ENCODE measurements around the gene SLIT3. TPM values are rescaled to one million over a fixed set of nuclear protein-coding genes. Genes with fewer than 3 reads are reported as not detected.

SLIT3 gene
- total RNA-seq, 3 donors from 2014 or later: 30.7 to 103 (median 54.1) TPM

- no peak for DNase-seq (ENCODE audit: low spot score in 2 of 2)
- no peak overlapping the region for H3K27ac ChIP-seq
- no peaks in the 10 kb centered on the region for H3K9me3 ChIP-seq
- no peaks in the 10 kb centered on the region for H3K4me1 ChIP-seq
- H3K36me3 ChIP-seq: no peaks in the 10 kb centered on the region
- H3K4me3 ChIP-seq: no peak overlapping the region
- no peaks in the 10 kb centered on the region for H3K27me3 ChIP-seq
- intact Hi-C loops (cut with DNase I; ENCODE audit: low total_unique reads): no loop called here
- TF ChIP-seq POLR2A (IDR thresholded peaks at IDR 0.05): no peak
- TF ChIP-seq POLR2AphosphoS5 (IDR thresholded peaks at IDR 0.05): no peak
Measured at GRCh38 chr5:168940712-168941111, 360.2 kb downstream of the SLIT3 start.

GRCh38 chr5:168939887-168940544 is 360.9 kb downstream of the SLIT3 start:
- no peak for TF ChIP-seq CTCF (IDR thresholded peaks at IDR 0.05)
- no peak for TF ChIP-seq POLR2AphosphoS5 (IDR thresholded peaks at IDR 0.05)
- TF ChIP-seq POLR2A (IDR thresholded peaks at IDR 0.05): no peak
- Histone ChIP-seq H3K4me3 (no peak overlapping the region), H3K27ac (no peak overlapping the region), H3K9me3 (no peaks in the 10 kb centered on the region), H3K27me3 (no peaks in the 10 kb centered on the region), H3K4me1 (no peaks in the 10 kb centered on the region), H3K36me3 (no peaks in the 10 kb centered on the region)
- no peak for DNase-seq (ENCODE audit: low spot score in 2 of 2)
- intact Hi-C loops (cut with DNase I; ENCODE audit: low total_unique reads): no loop called here

- Histone ChIP-seq H3K4me3 (no peak overlapping the region), H3K27ac (no peak overlapping the region), H3K36me3 (no peaks in the 10 kb centered on the region), H3K27me3 (no peaks in the 10 kb centered on the region), H3K9me3 (no peaks in the 10 kb centered on the region), H3K4me1 (no peaks in the 10 kb centered on the region)
- DNase-seq (ENCODE audit: low spot score in 2 of 2): no peak
- intact Hi-C loops (cut with DNase I; ENCODE audit: low total_unique reads): no loop called here
- TF ChIP-seq POLR2AphosphoS5 (IDR thresholded peaks at IDR 0.05): no peak
- no peak for TF ChIP-seq CTCF (IDR thresholded peaks at IDR 0.05)
- no peak for TF ChIP-seq POLR2A (IDR thresholded peaks at IDR 0.05)
Measured at GRCh38 chr5:168939156-168939800, 361.7 kb downstream of the SLIT3 start.

- intact Hi-C loops (cut with DNase I; ENCODE audit: low total_unique reads): no loop called here
- Histone ChIP-seq H3K36me3 (no peaks in the 10 kb centered on the region), H3K4me1 (no peaks in the 10 kb centered on the region), H3K27me3 (no peaks in the 10 kb centered on the region), H3K27ac (no peak overlapping the region), H3K9me3 (no peaks in the 10 kb centered on the region), H3K4me3 (no peak overlapping the region)
- no peak for TF ChIP-seq CTCF (IDR thresholded peaks at IDR 0.05)
- no peak for TF ChIP-seq POLR2AphosphoS5 (IDR thresholded peaks at IDR 0.05)
- no peak for TF ChIP-seq POLR2A (IDR thresholded peaks at IDR 0.05)
- no peak for DNase-seq (ENCODE audit: low spot score in 2 of 2)
Measured at GRCh38 chr5:168936511-168936910, 364.4 kb downstream of the SLIT3 start.

- H3K36me3 ChIP-seq: no peaks in the 10 kb centered on the region
- no peak overlapping the region for H3K27ac ChIP-seq
- no peak overlapping the region for H3K4me3 ChIP-seq
- H3K4me1 ChIP-seq: no peaks in the 10 kb centered on the region
- no peak for TF ChIP-seq POLR2A (IDR thresholded peaks at IDR 0.05)
- no peak for TF ChIP-seq POLR2AphosphoS5 (IDR thresholded peaks at IDR 0.05)
- no peak for TF ChIP-seq CTCF (IDR thresholded peaks at IDR 0.05)
- no peaks in the 10 kb centered on the region for H3K9me3 ChIP-seq
- intact Hi-C loops (cut with DNase I; ENCODE audit: low total_unique reads): no loop called here
- no peaks in the 10 kb centered on the region for H3K27me3 ChIP-seq
- DNase-seq (ENCODE audit: low spot score in 2 of 2): no peak
Measured at GRCh38 chr5:168935183-168935582, 365.8 kb downstream of the SLIT3 start.

Measured in breast epithelium (tissue), 4 donors.